GM21529 (cell line): ENCODE data around the gene CEPT1.

Source experiments
- ATAC-seq: cut with Tn5 transposase; IDR thresholded peaks from one replicate; pipeline ENCODE4 v1.9.1; 2021; ENCODE audit not compliant: unreplicated experiment

The CEPT1 gene

DNA sequence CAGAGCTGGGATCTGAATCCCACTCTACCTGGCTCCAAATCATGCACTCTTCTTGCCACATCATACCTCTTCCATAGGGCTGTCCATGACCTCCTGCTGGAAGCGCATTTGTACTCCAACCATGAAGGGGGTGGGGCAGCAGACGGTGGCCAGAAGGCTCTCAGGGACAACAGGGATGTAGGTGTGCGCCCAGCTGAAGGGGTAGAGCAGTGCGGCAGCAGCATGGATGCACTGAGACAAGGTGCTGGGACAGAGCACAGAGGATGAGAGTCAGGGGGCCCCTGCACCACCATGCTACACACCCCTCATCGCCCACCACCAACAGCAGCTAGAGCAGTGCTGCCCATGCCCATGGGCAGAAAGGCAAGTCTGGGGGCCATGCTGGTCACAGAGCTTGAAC lies 52.1 kb downstream of the CEPT1 start:
- no peak for ATAC-seq

DNA sequence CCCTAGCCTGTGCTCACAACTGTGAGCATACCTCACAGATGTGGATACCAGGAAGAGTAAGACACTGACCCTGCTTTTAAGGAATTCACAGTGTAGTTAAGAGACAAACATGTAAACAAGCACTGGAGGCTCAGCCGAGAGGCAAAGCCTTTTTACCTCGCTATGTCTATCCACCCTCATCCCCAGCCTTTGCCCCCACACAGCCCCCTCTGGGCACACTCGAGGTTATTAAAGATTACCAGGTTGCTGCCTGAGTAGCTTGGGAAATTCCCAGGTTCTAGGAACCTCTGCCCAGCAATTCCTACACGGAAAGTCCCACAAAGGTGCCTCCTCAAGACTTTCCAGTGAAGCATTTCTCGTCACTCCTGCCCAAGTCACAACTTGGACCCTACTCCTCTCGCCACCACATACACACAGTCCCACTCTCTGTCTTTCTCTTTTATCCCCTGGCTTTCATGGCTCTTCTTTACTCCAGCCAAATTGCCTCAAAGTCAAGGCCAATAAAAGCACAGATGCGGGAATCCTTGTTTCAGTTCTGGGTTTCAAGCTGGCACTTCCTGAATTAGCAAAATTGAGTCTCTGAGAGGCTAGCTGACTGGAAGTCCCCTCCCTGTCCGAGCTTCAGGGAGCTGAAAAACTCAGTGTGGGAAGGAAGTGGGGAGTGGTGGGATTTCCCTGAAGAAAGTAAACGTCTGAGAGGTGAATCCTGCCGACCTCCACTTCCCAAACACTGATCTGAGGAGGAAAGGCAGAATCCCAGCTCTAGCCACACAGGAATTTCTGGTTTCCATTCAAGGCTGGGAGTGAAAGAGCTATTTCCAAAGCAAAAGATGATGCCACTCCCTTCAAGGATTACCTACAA lies 52.9 kb downstream of the CEPT1 start:
- no peak for ATAC-seq

DNA sequence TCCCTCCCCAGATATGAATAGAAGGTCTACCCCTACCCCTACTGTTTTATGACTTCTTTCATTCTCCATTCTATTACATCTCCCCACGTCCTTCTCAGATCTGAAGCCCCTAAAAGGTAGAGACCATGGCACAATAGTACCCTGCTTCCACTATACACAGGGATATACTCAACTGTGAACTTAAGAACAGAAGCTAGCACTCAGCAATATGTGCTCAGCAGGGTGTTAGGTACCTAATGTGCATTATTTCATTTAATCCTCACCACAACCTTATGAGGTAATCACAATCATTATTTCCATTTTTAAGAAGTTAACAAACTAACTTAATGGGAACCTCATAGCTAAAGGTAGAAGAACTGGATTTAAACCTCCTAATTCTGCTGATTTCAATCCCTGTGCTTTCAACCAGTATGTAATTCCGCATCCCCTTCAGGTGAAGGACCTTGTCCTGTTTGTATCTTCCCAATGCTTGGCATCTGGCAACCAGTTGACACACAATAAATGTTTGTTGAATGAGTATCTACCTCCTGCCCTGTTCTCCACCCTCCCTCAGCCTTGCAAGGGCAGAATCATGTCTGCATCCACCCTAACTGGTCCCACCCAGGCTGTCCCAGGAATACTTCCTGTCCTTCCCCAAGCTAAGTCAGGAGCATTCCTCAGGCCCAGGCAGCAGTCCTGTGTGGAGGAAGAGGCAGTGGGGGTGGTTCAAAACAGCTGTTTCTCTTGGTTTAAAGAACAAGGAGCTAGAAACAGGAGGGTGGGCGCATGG lies 53.9 kb downstream of the CEPT1 start:
- no peak for ATAC-seq

DNA sequence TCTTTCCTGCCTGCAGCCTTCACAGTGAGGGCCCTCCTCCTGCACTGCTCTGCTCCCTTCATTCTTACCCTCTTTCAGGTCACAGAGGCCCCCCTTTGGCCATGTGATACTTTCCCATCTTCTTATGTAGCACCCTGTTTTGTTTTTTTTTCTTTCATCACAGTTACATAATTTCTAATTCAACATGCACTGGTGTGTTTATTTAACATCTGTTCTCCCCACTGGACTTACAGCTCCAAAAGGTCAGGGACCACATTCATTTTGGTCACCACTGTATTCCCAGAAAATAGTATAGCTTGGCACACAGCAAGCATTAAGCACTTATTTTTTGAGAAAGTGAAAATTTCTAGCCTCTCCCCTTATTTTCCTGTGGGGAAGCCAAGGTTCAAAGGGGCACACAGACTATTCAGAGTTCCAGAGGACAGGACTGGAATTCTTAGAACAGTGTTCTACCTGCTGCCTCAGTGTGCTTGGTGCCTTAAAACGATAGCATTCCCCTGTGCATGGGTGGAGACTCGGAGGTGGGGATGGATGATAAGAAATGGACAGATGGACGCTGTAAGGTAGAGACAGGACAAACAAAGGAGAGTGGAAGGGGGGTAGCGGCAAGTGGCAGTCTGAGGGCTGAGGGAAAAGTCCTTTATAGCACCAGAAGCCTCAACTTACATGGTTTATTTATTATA lies 55.1 kb downstream of the CEPT1 start:
- ATAC-seq, result no peak

DNA sequence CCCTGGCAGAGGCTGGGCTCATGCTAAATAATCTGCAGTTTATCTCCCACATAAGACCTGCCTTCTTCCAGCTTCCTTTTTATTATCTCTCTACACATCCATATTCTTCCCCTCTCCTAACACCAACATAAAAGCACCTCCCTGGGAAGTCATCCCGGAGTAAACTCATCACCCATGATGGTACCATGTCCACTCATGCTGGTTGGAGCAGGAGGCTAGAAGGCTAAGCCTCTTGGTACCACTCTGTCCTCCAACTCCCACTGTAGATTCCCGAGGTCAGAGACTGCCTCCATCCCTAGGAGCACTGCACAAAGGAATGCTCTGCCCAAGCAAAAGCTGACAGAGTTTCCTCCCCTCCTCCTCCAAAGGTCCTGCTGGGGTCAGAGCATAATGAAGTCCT lies 56.2 kb downstream of the CEPT1 start:
- ATAC-seq, result no peak

DNA sequence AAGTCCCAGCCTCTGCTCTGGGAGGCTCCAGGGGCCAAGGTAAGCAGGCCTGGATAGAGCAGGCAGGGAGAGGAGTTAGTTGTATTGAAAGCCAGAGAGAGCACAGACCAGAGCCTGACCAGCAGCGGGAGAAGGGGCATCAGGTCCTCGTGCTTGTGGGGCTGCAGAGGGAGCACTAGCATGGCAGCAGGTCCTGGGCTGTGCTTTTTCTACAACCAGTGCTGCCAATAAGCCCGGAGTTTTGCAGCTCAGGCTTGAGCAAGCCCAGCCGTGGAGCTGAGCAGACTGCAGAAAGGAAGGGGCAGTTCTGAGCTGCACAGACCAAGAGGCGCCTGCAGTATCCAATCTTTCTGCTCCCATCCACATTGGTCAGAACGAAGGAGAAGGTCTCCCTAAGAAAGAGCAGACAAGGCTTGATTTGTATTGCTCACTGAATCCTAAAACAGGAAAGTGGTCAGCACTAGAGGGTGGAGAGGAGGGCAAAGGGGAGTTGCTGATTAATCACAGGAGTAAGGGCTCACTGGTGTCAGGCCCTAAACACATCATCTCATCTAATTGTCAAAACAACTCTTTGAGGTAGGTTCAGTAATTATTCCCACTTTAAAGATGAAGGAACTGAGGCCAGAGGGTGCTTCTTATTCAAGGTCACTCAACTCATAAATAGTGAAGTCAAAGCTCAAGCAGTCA lies 57.7 kb downstream of the CEPT1 start:
- ATAC-seq, result peak; percentile 37

DNA sequence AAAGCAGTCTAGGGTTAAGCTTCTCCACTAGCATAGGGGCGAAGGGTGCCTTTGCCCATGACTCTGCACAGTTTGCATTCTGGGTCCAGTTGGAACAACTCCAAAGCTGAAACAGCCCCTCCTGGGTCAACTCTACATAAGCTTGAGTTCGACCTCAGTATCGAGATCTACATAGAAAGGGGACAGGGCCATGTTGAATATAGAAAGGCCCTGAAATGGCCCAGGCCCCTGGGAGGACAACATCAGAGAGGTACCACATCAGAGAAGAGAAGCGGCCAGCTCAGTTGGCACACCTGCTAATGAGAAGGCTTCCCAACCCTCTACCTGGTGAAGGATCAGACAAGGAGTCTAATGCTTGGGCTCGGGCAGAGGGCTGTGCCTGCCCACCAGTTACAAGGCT lies 58.8 kb downstream of the CEPT1 start:
- no peak for ATAC-seq

DNA sequence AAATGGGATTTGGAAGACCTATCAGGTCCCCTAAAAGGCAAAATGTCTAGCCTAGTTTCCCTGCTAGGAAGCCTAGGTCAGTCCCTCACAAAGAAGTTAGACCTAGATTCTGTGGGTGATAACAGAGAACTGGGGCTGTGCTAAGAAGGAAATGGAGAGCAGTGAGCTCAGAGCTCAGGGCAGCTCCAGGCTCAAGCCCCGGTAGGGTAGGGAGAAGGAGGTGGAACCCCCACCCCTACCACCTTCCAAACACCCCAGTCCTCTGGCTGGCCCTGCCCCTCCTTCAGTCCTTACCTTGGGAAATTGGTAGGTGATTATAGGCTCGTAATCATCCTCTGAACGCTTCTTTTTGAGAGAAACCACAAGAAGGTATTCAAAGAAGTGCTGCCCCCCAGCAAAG lies 59.3 kb downstream of the CEPT1 start:
- ATAC-seq, result no peak

DNA sequence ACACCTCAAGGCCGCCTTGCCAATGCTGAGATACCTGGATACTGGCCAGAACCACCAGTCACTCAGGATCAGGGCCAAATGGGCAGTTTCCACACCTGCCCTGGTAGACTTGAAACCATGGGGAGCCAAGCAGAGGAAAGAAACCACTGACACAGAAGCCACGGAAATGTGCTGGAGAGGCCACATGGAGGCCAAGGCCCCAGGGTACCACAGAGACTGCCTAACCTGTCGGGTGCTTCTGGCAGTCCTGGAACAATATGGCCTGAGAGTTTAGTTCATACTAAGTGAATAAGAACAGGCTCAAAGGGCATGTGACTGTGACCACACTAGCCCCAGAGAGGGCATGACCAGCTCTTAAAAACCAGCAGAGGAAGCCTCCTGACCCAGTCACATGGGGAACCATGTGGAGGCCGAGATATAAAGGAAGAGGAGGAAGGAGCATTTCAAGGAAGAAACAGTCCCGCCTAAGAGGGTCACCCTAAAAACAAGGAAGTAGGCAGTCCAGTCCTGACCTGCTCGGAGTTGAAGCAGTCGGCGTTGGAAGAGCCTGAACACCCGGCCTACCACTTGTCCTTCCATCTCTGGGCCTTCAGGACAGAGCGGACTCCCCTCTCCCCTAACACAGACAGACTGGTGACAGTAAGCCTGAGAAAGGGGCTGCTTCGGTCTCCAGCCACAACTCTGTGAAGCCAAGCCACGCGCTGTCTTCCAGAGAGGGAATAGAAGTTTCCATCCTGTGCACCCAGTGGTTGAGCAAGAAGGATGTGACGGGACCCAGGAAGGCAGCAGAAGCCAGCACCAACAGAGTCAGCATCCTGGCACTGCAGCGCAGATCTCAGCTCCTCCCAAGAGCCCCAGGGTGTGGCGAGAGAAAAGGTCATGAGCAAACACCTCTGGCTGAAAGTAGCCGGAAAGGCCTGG lies 60.1 kb downstream of the CEPT1 start, which contains the start of gene DENND2D:
DENND2D (minus strand) TSS at position 766 of the 921 bp plus-strand sequence; CDS start at position 579, 187 bp downstream.
- no peak for ATAC-seq

GRCh38 chr1:111200802-111201161 lies 60.8 kb downstream of the CEPT1 start:
- ATAC-seq, result no peak

DNA sequence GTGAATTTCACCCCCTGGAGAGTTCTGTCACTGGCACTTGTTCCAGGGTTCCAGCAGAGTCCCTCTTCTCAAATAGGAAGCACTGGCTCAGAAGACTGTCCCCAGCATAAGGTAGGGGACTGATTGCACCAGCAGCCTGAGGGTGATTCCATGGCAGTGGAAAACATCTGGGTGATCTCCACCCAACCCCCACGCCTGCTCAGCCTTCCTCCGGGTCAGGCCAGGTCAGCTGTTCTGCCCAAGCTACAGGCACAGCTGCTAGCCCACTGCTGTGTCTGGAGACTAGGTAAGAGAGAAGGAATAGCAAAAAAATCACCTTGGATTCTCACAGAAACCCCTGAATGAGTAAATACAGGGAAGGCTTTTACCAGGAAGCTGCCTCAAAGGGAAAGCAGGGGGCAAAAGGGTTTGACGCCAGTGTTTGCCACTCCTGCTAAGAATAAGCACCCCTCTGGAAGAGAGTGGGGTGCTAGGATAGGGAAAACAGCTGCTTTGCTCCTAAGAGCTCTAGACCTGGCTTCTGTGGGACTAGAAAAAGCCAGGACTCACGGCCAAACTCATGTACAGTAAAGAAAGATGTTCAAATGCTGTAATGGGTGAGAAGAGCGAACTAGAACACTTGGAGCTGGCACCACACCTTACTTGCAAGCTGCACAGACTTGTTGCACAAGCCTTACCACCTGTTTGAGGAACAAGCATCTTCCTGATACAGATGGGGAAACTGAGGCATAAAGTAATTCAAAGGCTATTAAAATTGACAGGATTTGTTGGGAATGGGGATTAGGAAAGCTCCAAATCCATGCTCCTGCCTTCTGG lies 61.5 kb downstream of the CEPT1 start:
- no peak for ATAC-seq

GRCh38 chr1:111202366-111202706 lies 62.3 kb downstream of the CEPT1 start:
- no peak for ATAC-seq

GRCh38 chr1:111202707-111203623 lies 62.9 kb downstream of the CEPT1 start:
- no peak for ATAC-seq

GRCh38 chr1:111203681-111204200 lies 63.7 kb downstream of the CEPT1 start:
- peak; percentile 63 for ATAC-seq

DNA sequence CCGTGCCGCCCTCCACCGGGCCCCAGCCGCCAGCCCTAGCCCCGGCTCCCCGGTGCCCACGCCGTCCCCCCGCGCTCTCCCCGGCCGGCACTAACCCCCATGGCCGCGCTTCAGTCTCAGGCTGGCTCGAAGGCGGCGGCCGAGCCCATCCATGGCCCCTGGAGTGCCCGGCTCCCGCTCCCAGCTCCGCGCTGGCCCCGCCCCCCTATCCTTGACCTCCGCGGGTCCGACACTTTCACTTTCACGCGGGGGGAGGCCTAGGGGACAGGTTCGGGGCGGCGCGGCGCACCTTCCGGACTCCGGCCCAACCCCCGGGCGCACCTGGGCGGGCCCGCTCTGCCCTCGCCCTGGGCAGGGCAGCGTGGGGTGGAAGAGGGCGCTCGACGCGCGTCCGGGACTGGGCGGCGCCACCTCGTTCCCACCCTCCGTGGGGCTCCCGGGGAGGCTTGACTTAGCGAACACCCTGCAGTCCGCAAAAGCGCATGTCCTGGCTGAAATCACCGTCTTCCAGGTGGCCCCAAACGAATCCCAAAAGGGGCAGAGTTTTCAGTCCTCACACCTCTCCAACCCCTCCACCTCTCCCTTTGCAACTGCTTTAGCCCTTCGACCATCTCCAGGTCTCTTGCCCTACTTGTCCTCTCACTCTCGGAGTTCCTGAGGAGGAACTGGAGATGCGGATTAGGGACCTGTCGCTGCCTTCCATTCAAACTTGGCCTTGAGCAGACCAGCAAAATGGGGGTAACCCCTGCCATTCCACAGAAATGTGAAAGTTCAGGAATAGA lies 64.4 kb downstream of the CEPT1 start:
- ATAC-seq, result peak; percentile 53

GRCh38 chr1:111204983-111205713 lies 65.1 kb downstream of the CEPT1 start:
- no peak for ATAC-seq

GRCh38 chr1:111205714-111206050 lies 65.7 kb downstream of the CEPT1 start:
- no peak for ATAC-seq
